Fibroblast of villous mesenchyme (primary cell): Measurements from ENCODE around the gene DCDC2C. TPM values are rescaled to one million over a fixed set of nuclear protein-coding genes. Genes with fewer than 3 reads are reported as not detected.

Source experiments
- DNase-seq: peaks from one replicate; pipeline ENCODE4 v3.0.0-alpha.2; 2010; ENCODE audit warnings: low read depth
- H3K4me3 ChIP-seq: 2 replicates; pipeline ENCODE4 v1.5.1; 2011; ENCODE audit warnings: low read depth, mild to moderate bottlenecking, low read length
- total RNA-seq: library from RNA; depleted of rRNA; stranded (reverse); fragments of >200 nt; gene quantifications from 2 replicates; pipeline ENCODE4 v1.2.3, GENCODE V29; 2012
- TF ChIP-seq, protein P1 (sequence below): IDR thresholded peaks from 2 replicates; pipeline ENCODE4 v1.5.1; 2012; ENCODE audit warnings: low read depth, mild to moderate bottlenecking, low read length; ENCODE audit not compliant: insufficient read depth

DCDC2C gene
- total RNA-seq, 1 donor: not detected

GRCh38 chr2:3895021-3895420, 191.6 kb downstream of the DCDC2C start:
- no peak for DNase-seq
- TF ChIP-seq, protein P1, sequence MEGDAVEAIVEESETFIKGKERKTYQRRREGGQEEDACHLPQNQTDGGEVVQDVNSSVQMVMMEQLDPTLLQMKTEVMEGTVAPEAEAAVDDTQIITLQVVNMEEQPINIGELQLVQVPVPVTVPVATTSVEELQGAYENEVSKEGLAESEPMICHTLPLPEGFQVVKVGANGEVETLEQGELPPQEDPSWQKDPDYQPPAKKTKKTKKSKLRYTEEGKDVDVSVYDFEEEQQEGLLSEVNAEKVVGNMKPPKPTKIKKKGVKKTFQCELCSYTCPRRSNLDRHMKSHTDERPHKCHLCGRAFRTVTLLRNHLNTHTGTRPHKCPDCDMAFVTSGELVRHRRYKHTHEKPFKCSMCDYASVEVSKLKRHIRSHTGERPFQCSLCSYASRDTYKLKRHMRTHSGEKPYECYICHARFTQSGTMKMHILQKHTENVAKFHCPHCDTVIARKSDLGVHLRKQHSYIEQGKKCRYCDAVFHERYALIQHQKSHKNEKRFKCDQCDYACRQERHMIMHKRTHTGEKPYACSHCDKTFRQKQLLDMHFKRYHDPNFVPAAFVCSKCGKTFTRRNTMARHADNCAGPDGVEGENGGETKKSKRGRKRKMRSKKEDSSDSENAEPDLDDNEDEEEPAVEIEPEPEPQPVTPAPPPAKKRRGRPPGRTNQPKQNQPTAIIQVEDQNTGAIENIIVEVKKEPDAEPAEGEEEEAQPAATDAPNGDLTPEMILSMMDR: no peak
- no peak overlapping the region for H3K4me3 ChIP-seq

Other genes with a start within 250 kb of the DCDC2C start
- 47.7 and 66.5 TPM in 2 replicates for gene ADI1, start 184.0 kb upstream of the DCDC2C start, total RNA-seq
- gene RNASEH1, start 145.2 kb upstream of the DCDC2C start, total RNA-seq: 42.7 and 48.3 TPM in 2 replicates
- gene RPS7, start 128.3 kb upstream of the DCDC2C start, total RNA-seq: 1,279 and 1,357 TPM in 2 replicates
- 0.43 and 1.6 TPM in 2 replicates for gene COLEC11, start 108.5 kb upstream of the DCDC2C start, total RNA-seq
- under 0.01 TPM in 1 of 2 replicates, not detected in the other for gene ALLC, start 45.4 kb upstream of the DCDC2C start, total RNA-seq